ENCODE results near the gene NUBPL.
"Not testable (repeated sequence)": the region's sequence is repeated elsewhere in the genome, so short reads cannot be mapped to it uniquely, and the experiment has no call there.

Gene NUBPL

DNA sequence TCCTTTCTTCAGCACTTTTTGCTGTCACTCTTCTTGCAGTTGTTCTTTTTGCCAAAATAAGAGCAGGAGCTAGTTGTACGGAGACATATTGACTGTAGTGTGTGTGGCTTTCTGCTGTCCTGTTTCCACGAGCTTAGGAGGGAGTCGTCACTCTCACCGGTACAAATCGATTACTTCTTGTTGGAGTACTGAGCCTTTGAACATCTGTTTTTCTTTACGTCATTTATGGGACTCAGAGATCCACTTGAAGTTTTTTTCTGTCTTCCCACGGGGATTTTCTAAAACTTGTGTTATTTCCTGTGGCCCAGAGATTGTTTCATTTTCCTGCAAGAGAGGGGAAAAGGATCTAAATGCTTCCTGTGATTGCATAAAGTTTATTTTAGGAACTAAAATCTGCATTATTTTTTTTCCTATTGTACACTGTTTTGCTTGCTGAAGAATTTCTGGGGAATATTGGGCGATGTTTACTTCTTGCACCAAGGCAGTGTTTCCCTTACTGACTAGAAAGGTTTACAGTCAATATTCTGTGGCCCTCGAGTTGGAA, 316.1 kb downstream of the NUBPL start:
- no peak for DNase-seq (ENCODE audit: low read depth, low spot score)

DNA sequence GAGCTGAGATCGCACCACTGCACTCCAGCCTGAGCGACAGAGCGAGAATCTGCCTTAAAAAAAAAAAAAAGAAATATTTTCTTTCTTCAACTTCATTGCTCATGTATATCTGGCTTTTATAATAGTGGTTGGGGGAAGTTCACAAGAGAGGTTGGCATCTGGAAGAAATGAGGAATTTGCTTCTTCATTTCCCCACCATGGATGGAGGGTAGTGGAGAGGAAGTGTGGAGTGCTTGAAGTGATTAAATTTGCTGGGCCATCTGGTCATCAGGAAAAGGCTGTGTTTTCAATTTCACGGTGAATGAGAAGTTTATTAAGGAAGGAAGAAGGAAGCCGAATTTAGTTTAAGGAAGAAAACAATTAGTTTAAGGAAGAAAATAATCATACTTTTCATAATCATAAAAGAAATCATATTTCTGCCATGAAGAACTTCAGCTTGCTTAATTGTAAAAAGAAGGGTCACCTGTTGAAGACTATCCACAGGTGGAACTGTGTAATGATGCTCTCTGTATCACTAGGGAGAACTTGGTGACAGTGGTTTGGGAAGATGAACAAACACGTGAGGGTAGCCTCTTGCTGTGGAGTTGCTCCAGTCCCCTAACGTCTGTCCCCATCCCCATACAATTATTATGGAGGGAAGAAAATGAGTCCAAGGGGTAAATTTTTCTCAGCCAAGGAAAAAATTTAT, 318.6 kb downstream of the NUBPL start:
- DNase-seq (ENCODE audit: low read depth, low spot score), result no peak

DNA sequence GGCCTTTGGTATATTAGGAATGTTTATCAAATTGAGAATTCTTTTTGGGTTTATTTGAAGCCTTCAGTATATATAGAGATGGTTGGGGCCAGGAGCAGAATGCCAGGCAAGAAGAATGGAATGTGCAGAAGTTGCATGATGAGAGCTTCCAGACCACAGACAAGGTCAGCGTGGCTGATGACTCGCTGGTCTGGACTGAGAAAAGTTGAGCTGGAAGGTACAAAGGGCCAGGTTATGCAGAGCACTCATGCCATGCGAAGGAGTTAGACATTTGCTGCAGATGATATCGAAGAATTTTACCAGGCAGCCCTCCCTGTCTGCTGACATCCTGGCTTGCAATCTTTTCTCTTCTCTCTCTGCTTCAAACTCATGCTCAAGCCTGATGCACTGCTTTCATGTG, 319.7 kb downstream of the NUBPL start:
- DNase-seq (ENCODE audit: low read depth, low spot score), result no peak

DNA sequence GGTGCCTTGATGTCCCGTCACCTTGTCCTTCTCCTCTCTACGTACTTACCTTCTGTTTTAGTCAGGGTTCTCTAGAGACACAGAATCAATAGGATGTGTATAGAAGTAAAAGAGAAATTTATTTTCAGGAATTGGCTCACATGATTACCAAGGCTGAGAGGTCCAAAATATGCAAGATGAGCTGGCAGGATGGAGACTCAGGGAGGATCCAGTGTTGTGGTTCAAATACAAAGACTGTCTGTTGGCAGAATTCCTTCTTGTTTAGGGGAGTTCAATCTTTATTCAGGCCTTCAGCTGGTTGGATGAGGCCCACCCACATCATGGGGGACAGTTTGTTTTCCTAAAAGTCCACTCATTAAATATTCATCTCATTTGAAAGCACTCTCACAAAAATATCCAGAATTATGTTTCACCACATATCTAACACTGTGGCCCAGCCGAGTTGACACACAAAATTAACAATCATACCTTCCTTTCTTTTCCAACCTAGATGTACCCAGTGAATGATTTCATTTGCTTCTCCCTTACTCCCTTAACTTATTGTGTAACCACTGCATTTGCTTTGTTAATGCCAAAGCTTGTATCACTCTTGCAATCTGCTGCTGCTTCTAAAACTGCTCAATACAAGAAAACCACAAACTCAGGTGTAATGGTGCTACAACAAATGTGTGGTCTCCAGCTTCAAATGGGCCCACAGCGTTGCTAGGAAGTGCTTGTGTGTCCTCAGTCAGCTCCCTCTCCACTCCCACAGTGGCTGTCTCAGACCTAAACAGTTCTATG, 320.5 kb downstream of the NUBPL start:
- DNase-seq (ENCODE audit: low read depth, low spot score), result no peak

DNA sequence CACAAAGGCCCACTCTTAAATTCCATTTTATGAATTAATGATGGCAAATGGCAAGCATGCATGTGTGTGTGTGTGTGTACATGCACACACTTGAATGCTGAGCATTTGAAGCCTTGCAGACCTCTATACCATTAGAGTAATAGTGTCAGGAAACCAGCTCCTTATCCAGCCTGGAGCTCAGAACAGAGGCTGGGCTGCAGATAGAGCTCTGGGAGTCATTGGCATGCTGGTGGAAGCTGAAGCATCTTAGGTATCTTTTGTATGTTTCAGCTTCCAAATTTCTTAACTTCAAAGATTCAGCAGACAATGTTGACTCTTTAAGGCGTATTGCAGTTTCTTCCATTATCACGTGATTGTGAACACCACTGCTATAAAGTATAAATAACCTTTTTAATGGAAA, 323.0 kb downstream of the NUBPL start:
- no peak for DNase-seq (ENCODE audit: low read depth, low spot score)

DNA sequence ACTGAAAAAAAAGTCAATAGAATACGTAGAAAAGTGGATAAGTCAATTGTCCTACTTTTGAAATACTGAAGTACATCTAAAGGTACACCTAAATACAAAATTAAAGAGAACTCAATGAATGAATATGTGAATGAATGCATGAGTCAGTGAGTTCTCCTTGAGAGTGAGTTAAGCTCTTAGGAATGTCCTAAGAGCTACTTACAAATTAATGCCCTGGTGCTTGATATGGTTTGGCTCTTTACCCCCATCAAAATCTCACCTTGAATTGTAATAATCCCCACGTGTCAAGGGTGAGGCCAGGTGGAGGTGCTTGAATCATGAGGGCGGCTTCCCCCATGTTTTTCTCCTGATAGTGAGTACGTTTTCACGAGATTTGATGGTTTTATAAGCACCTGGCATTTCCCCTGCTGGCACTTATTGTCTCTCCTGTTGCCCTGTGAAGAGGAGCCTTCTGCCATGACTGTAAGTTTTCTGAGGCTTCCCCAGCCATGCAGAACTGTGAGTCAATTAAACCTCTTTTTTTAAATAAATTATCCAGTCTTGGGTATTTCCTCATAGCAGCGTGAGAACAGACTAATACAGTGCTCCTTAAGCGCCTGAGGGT, 323.7 kb downstream of the NUBPL start:
- DNase-seq (ENCODE audit: low read depth, low spot score), result no peak

DNA sequence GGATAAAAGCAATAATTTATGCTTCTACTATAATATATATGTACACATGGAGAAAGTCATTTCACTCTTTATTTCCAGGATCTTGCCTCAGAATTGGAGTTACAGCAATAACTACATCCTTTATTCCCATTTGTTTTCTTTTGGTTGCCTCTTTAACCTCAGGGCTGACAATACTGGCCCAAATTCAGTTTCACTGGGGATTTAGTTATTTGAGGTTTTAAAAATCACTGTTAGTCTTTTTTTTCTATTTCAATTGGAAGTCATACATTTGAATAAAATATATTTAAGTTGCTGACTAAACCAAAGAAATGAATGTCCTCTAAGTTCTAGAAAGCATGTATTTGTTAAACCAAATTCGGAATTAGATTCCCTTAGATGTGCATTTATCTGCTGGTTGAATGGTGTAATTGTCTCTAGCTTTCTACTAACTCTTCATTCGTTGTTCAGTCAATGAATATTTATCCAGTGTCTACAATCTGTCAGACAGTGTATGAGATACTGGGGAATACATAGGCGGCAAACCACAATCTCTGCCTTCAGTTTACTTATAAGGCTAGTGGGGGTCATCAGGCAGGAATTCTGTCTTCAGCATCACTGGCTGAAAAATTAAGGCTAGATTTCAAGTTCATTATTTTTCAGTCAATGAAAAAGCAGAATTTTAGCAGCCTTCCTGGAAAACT, 325.1 kb downstream of the NUBPL start:
- no peak for DNase-seq (ENCODE audit: low read depth, low spot score)

DNA sequence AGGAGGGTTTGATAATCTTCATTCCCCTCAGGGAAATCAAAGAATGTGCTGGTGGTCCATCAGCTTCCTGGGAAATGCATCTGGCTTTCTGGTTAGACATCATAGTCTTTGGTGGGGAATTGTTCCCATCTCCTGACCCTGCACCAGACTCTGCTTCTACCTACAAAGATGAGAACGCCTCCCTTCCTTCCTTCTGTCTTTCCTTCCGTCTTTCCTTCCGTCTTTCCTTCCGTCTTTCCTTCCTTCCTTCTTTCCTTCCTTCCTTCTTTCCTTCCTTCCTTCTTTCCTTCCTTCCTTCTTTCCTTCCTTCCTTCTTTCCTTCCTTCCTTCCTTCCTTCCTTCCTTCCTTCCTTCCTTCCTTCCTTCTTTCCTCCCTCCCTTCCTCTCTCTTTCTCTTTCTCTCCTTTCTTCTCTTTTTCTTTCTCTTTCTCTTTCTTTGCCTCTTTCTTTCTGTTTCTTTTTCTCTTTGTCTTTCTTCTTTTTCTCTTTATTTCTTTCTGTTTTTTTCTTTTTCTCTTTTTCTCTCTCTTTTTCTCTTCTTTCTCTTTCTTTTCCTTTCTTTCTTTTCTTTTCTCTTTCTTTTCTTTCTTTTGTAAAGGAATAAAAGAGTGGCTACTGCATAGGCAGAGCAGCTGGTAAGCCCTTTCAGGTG, 326.9 kb downstream of the NUBPL start:
- no peak for DNase-seq (ENCODE audit: low read depth, low spot score)

DNA sequence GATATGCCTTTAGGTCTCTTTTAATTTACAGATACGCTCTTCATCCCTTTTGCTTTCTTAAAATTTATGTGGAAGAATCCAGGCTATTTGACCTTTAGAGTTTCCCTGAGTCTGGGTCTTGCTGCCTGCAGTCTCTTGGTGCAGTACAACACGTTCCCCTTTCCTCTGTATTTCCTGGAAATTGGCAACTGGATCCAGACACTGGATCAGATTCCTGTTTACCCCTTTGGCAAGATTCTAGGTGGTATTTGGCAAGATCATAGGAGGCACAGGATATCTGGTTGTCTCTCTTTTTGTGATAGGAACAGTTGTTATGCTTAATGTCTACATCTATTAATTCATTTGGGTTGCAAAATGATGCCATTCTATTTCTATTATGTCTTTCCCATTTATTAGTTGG, 328.1 kb downstream of the NUBPL start:
- no peak for DNase-seq (ENCODE audit: low read depth, low spot score)

DNA sequence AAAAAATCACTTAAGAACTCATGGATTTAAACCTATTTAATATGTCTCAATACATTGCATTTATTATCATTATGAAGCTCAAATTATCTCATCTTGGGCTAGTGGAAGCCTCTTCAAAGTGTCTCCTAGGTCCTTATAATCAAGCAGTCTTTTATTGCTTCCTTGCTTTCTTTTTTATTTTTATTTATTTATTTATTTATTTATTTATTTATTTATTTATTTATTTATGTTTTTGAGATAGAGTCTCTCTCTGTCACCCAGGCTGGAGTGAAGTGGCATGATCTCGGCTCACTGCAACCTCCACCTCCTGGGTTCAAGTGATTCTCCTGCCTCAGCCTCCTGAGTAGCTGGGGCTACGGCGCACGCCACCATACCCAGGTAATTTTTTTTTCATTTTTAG, 329.0 kb downstream of the NUBPL start:
- not testable (repeated sequence) for DNase-seq (ENCODE audit: low read depth, low spot score)

DNA sequence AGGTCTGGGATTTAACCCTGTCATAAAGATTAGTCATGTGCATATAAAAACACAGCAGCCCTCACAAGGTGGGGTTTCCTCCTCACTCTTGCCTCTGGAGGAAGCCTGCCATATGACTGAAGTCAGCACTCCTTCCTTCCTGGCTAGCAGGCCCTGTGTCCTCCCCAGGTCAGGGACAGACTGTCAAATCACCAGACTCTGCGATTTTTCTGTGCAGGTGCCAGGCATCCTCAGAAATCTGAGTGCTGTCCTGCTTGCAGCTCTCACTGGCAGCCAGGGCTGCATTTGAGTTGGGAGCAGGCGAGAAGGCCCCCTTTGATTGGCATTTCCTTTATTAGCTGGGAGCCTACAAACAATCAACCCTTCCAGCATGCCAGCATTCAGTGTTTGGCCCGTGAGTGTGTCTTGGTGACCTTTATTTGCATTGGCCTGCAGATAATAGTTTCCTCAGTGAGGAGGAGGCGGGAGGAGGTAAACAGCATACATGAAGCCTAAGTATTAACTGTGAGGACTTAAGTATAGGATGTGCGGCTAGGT, 332.1 kb downstream of the NUBPL start:
- no peak for DNase-seq (ENCODE audit: low read depth, low spot score)

DNA sequence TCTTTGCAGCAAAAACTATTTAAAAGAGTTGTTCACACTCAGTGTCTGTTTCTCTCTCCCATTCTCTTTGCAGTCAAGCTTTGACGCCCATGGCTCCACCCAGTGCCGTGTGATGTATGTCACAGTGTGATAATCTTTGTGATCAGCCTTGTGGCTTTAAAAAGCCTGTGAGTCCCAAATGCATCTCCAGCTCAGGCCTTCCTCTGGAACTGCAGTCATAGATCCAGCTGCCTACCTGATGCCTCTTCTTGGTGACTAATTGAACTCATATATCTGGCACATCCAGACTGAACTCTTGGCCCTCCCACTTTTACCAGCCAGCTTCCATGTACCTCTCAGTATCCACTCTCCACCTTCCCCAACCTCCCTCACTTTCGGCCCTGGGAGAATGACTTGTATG, 333.1 kb downstream of the NUBPL start:
- DNase-seq (ENCODE audit: low read depth, low spot score), result no peak

DNA sequence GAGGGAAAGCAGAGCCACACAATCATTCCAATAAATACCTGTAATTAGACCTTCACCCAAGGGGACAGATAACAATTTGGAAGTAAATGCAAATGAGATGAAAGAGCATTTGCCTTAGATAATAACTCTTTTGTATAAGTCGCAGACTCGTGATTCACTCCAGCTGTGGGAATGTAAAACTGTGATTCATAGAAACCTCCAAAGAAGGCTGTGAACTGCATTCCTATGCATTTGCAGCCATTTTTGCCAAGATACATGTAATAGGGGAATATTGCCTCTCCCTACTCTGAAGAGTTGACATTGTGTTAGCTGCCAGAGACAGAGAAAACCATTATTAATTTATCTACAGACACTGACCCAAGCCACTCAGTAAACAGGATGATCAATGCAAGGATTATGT, 334.0 kb downstream of the NUBPL start:
- no peak for DNase-seq (ENCODE audit: low read depth, low spot score)

DNA sequence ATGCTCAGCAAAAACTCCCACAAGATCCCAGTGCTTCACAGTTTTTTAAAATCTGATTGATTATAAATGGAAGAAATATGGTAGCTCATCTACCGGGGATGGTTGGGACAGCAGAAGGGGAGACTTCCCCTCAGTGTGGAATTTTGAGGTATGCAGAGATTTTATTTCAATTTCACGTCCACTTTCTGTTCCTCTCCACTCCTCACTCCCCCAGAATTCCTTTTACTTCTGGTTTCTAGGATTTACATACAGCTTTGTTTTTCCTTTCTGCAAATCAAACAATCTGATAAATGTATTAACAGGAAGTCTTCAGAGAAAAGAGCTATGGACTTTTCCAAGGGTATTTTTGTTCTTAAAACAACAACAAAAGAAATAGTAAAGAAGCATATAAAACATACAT, 334.4 kb downstream of the NUBPL start:
- no peak for DNase-seq (ENCODE audit: low read depth, low spot score)

DNA sequence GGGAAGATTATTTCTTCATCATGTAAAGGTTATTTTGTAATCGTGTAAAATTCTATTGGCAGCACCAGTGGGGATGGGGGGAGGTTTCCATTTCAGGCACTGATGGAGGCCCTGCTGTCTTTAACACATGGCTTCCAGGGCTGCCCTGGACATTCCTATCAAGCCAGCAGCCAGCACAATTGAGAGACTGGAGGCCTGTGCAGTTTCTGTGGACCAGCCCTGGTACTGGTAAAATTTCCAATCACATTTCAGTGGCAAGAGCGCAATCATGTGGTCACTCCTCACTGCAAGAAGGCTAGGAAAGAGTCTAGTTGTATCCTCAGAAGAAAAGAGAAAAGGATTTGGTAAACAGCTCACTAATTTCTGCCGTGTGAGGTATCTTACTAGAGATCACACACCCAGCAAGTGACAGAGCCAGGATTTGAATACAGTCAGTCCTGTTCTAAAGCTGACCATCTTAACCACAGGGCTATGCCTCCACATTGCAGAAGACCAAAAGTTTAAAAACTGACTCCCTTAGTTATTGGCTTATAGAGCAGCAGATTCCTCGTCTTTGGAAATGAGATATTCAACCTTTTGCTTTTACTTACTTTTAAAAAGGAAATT, 336.5 kb downstream of the NUBPL start:
- no peak for DNase-seq (ENCODE audit: low read depth, low spot score)

DNA sequence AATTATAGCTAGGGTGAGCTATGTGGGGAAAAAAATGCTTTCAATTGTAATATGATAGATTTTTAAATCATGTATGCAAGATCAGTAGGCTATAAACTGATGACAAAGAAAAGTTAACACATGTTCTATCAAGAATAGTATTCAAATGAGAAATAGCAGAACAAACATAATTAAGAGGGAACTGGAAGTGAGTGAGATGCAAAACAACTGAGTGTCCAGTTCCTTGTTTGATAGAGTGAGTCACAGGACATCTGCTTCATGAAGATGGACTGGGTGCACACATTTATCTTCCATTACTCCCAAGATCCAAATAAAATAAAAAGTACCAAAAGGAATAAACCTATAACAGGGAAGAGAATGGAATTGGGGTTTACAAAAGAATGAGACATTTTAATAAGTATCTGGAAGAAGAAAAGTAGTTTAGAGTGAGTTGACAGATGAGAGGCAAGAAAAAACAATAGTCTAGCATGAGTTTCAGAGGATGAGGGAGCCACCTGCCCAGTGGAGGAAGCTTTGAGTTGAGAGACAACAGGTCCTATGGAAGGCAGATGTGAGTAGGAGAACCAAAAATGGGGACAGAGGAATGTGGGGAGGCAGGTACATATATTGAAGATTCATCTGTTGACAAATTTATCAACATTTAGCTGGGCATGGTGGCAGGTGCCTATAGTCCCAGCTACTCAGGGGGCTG, 337.8 kb downstream of the NUBPL start:
- no peak for DNase-seq (ENCODE audit: low read depth, low spot score)

DNA sequence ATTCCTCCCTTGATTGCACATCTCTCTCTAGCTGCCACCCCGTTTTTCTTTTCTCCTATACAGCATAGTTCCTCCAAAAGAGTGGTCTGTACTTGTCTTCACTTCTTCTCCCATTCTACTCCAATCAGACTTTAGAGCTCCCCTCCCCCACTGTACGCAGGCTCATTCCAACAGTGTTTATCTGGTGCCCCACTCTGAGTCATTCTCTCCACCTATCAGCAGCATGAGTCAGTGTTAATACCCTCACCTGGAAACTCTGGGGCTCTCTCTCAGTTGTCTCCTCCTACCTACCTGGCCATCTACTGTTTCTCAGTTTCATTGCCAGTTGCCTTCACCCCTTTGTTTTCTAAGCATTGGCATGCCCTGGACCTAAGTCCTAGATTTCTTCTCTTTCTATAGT, 340.8 kb downstream of the NUBPL start:
- DNase-seq (ENCODE audit: low read depth, low spot score), result no peak

DNA sequence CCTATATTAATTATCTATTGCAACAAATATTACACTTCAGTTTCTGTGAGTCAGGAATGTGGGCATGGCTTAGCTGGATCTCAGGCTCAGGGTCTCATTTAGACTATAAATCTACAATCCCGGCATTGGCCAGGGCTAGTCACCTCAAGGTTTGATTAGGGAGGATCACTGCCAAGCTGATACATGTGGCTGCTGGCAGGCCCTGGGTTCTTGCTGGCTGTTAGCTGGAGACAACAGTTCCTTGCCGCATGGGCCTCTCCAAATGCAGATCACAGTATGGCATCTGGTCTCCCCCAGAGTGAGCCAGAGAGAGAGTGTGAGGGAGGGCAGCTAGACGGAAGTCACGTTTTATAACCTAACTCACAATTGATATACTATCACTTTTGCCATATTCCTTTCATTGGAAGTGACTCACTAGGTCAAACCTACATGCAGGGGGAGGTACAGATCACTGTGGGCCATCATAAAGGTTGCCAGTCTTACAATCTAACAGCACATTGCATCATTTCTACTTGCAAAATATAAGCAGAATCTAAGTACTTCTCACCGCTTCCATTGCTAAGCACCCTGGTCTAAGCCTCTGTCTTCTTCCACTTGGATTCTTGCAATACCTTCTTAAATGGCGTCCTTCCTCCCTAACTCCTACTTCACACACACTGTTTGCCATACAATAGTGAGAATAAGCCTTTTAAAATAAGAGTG, 341.9 kb downstream of the NUBPL start:
- DNase-seq (ENCODE audit: low read depth, low spot score), result no peak

DNA sequence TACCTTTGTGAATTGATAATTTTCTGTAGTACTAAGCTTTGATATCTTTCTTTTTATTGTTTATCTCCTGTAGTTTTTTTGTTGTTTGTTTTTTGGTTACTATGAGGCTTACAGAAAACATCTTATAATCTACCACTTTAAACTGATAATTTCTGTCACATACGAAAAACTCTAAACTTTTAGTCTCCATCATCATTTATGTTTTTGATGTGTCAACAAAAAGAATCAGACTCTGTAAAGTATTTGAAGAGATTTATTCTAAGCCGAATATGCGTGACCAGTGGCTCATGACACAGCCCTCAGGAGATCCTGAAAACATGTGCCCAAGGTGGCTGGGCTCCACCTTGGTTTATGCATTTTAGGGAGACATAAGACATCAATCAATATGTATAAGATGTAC, 348.8 kb downstream of the NUBPL start:
- no peak for DNase-seq (ENCODE audit: low read depth, low spot score)
